HepG2 (cell line): ENCODE measurements around the gene ATP2C2. TPM values are rescaled to one million over a fixed set of nuclear protein-coding genes. Genes with fewer than 3 reads are reported as not detected.

Source experiments
- DNMT3B ChIP-seq: conservative IDR thresholded peaks from 2 replicates; pipeline ENCODE4 v1.6.1; 2016; ENCODE audit warnings: missing biosample characterization, control low read depth
- ETV5 ChIP-seq: IDR thresholded peaks from 2 replicates; pipeline ENCODE4 v1.6.1; 2018; ENCODE audit warnings: missing biosample characterization, missing genetic modification reagents, inconsistent platforms, borderline replicate concordance
- FOXK2 ChIP-seq: fragments of 450-650 bp; IDR thresholded peaks from 2 replicates; pipeline ENCODE4 v1.6.1; 2016
- HIC2 ChIP-seq: sonication (generic); formaldehyde crosslinking; IDR thresholded peaks from 2 replicates; pipeline ENCODE4 v1.9.0; 2022; ENCODE audit warnings: low read depth, missing genetic modification reagents
- HMGA1 ChIP-seq: sonication (generic); formaldehyde crosslinking; conservative IDR thresholded peaks from 2 replicates; pipeline ENCODE4 v1.4.0; 2020; ENCODE audit warnings: missing genetic modification reagents
- IRF9 ChIP-seq: sonication (generic); formaldehyde crosslinking; IDR thresholded peaks from 2 replicates; pipeline ENCODE4 v1.8.0; 2022; ENCODE audit warnings: missing genetic modification reagents, mild to moderate bottlenecking, borderline replicate concordance
- KAT8 ChIP-seq: IDR thresholded peaks from 2 replicates; pipeline ENCODE4 v1.6.1; 2016; ENCODE audit warnings: missing genetic modification reagents, missing compliant biosample characterization
- KDM4B ChIP-seq: sonication (generic); formaldehyde crosslinking; IDR thresholded peaks from 2 replicates; pipeline ENCODE4 v1.4.0; 2020; ENCODE audit warnings: missing genetic modification reagents
- MATR3 ChIP-seq: sonication (generic); formaldehyde crosslinking; IDR thresholded peaks from 2 replicates; pipeline ENCODE4 v1.4.0; 2020; ENCODE audit warnings: missing genetic modification reagents
- MXD1 ChIP-seq: sonication (generic); formaldehyde crosslinking; IDR thresholded peaks from 2 replicates; pipeline ENCODE4 v1.4.0; 2020; ENCODE audit warnings: mild to moderate bottlenecking, missing genetic modification reagents
- MYNN ChIP-seq: sonication (generic); formaldehyde crosslinking; IDR thresholded peaks from 2 replicates; pipeline ENCODE4 v1.4.0; 2020; ENCODE audit warnings: mild to moderate bottlenecking, low read depth, missing genetic modification reagents
- NFKB2 ChIP-seq: sonication (generic); formaldehyde crosslinking; IDR thresholded peaks from 2 replicates; pipeline ENCODE4 v1.4.0; 2020; ENCODE audit warnings: missing genetic modification reagents, borderline replicate concordance
- NR2F1 ChIP-seq, 2 experiments: fragments of 450-650 bp in 1 of 2; formaldehyde crosslinking in 1 of 2; IDR thresholded peaks; 2 replicates each; pipeline versions ENCODE4 v1.5.0 to v1.6.1; 2016 to 2020; ENCODE audit warnings: mild to moderate bottlenecking in 1 of 2, missing compliant biosample characterization in 1 of 2, missing genetic modification reagents in 1 of 2, moderate library complexity in 1 of 2
- TBX2 ChIP-seq: sonication (generic); formaldehyde crosslinking; IDR thresholded peaks from 2 replicates; pipeline ENCODE4 v1.5.0; 2020; ENCODE audit warnings: missing genetic modification reagents, mild to moderate bottlenecking, borderline replicate concordance
- WIZ ChIP-seq: sonication (generic); formaldehyde crosslinking; IDR thresholded peaks from 2 replicates; pipeline ENCODE4 v1.5.1; 2020; ENCODE audit warnings: mild to moderate bottlenecking, missing genetic modification reagents
- ZC3H13 ChIP-seq: sonication (generic); formaldehyde crosslinking; IDR thresholded peaks from 2 replicates; pipeline ENCODE4 v1.8.1; 2023; ENCODE audit warnings: mild to moderate bottlenecking, missing genetic modification reagents, moderate library complexity
- ZFP62 ChIP-seq: sonication (generic); formaldehyde crosslinking; IDR thresholded peaks from 2 replicates; pipeline ENCODE4 v1.4.0; 2020; ENCODE audit warnings: missing genetic modification reagents
- ZNF224 ChIP-seq: sonication (generic); formaldehyde crosslinking; IDR thresholded peaks from 2 replicates; pipeline ENCODE4 v1.5.0; 2020; ENCODE audit warnings: mild to moderate bottlenecking, missing genetic modification reagents
- ZNF441 ChIP-seq: sonication (generic); formaldehyde crosslinking; IDR thresholded peaks from 2 replicates; pipeline ENCODE4 v1.7.0; 2021; ENCODE audit warnings: missing genetic modification reagents, borderline replicate concordance
- ZNF557 ChIP-seq: sonication (generic); formaldehyde crosslinking; IDR thresholded peaks from 2 replicates; pipeline ENCODE4 v1.4.0; 2020; ENCODE audit warnings: missing genetic modification reagents
- ZNF569 ChIP-seq: sonication (generic); formaldehyde crosslinking; IDR thresholded peaks from 2 replicates; pipeline ENCODE4 v1.5.0; 2020; ENCODE audit warnings: mild to moderate bottlenecking, missing genetic modification reagents, moderate library complexity, borderline replicate concordance
- ZNF691 ChIP-seq: sonication (generic); formaldehyde crosslinking; IDR thresholded peaks from 2 replicates; pipeline ENCODE4 v1.4.0; 2020; ENCODE audit warnings: missing genetic modification reagents, low read depth, mild to moderate bottlenecking, borderline replicate concordance
- ZNF7 ChIP-seq: IDR thresholded peaks from 2 replicates; pipeline ENCODE4 v1.6.1; 2016; ENCODE audit warnings: missing biosample characterization, missing genetic modification reagents
- ZNF776 ChIP-seq: sonication (generic); formaldehyde crosslinking; IDR thresholded peaks from 2 replicates; pipeline ENCODE4 v1.4.0; 2020; ENCODE audit warnings: mild to moderate bottlenecking, missing genetic modification reagents
- polyA plus RNA-seq, 8 experiments: library from polyadenylated mRNA; depleted of rRNA in 3 of 8; stranded (reverse) in 7 of 8; unstranded in 1 of 8; fragments of >200 nt; fragmentation: Illumina TruSeq in 4 of 8; extraction: Trizol in 4 of 8; gene quantifications; 2 replicates each; pipeline versions ENCODE4 v1.2.1 to v1.2.3, GENCODE V29; 2011 to 2016; ENCODE audit warnings: low read depth in 4 of 8, missing spikeins in 1 of 8, mixed read lengths in 1 of 8; ENCODE audit not compliant: insufficient read depth in 1 of 8
- total RNA-seq, 5 experiments: library from RNA; depleted of rRNA; stranded (reverse); fragments of >200 nt; fragmentation: Illumina TruSeq; extraction: Trizol; gene quantifications; 2 replicates each; pipeline ENCODE4 v1.2.3, GENCODE V29; 2016; ENCODE audit warnings: low read depth in 1 of 5
- TF ChIP-seq, protein P1 (sequence below): sonication (generic); formaldehyde crosslinking; IDR thresholded peaks from 2 replicates; pipeline ENCODE4 v1.4.0; 2020; ENCODE audit warnings: mild to moderate bottlenecking, low read depth, missing genetic modification reagents

ATP2C2 gene
- total and polyA plus RNA-seq, 2 of the 13 experiments (the other 11 are each of a cell fraction or from before 2014, with no cell fraction given) = 0.07 TPM; not detected in 1

DNA sequence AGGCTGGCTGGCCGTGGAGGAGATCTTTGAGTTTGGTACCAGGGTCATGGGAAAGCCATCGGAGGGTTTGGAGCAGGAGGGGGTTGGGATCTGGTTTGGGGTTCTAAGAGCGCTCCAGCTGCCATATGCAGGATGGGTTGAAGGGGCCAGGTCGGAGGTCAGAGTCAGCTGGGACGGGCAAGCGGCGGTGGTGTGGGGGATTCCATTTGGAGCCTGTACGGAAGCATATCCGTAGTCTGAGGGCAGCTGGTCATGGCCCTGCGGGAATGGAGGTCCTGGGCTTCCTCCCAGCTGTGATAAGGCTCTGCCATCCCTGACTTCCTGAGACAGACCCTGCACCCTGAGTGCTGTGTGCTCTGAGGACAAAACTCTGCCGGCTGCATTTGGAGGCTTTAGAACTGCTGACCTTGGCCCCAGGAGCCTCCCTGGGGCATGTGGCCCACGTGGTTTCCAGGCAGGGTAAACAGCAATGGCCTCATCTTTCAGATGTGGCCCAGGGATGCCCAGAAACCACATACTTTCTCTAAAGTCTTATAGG is 46.5 kb downstream of the ATP2C2 start (continued):
- TF ChIP-seq MYNN = no peak
- no peak for TF ChIP-seq ZFP62
- peak; percentile 74; the same call in 1 of the 2 replicates for TF ChIP-seq HIC2 (CRISPR knock-in tag)
- no peak; the same call in 1 of the 2 replicates for TF ChIP-seq ZNF691 (CRISPR knock-in tag)
- peak; percentile 93; the same call in 1 of the 2 replicates for TF ChIP-seq ZNF557 (CRISPR knock-in tag)
- TF ChIP-seq ZC3H13 (CRISPR knock-in tag) = no peak
- TF ChIP-seq ZNF441 (CRISPR knock-in tag) = no peak
- peak; percentile 91 to 96 for TF ChIP-seq NR2F1 (CRISPR knock-in tag; IDR thresholded peaks at IDR 0.05)
- TF ChIP-seq KDM4B (CRISPR knock-in tag) = no peak; the same call in 1 of the 2 replicates
- peak; percentile 29; the same call in 1 of the 2 replicates for TF ChIP-seq FOXK2
- TF ChIP-seq ZNF7 (CRISPR knock-in tag) = no peak
- TF ChIP-seq ETV5 (CRISPR knock-in tag) = peak; percentile 74; the same call in 1 of the 2 replicates
- no peak for TF ChIP-seq HMGA1 (CRISPR knock-in tag)
- no peak for TF ChIP-seq MATR3 (CRISPR knock-in tag)
- peak; percentile 60; the same call in 1 of the 2 replicates for TF ChIP-seq TBX2 (CRISPR knock-in tag)
- peak; percentile 71; the same call in 1 of the 2 replicates for TF ChIP-seq IRF9 (CRISPR knock-in tag)
- no peak for TF ChIP-seq ZNF776 (CRISPR knock-in tag)
- peak; percentile 81 for TF ChIP-seq KAT8
- TF ChIP-seq WIZ (CRISPR knock-in tag) = no peak; the same call in none of the 2 replicates
- peak; percentile 44; the same call in 1 of the 2 replicates for TF ChIP-seq DNMT3B (CRISPR knock-in tag)
- TF ChIP-seq ZNF569 (CRISPR knock-in tag) = no peak
- TF ChIP-seq ZNF224 (CRISPR knock-in tag) = peak; percentile 92
- TF ChIP-seq, protein P1, sequence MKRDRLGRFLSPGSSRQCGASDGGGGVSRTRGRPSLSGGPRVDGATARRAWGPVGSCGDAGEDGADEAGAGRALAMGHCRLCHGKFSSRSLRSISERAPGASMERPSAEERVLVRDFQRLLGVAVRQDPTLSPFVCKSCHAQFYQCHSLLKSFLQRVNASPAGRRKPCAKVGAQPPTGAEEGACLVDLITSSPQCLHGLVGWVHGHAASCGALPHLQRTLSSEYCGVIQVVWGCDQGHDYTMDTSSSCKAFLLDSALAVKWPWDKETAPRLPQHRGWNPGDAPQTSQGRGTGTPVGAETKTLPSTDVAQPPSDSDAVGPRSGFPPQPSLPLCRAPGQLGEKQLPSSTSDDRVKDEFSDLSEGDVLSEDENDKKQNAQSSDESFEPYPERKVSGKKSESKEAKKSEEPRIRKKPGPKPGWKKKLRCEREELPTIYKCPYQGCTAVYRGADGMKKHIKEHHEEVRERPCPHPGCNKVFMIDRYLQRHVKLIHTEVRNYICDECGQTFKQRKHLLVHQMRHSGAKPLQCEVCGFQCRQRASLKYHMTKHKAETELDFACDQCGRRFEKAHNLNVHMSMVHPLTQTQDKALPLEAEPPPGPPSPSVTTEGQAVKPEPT (CRISPR knock-in tag) = no peak
- peak; percentile 62; the same call in 1 of the 2 replicates for TF ChIP-seq NFKB2 (CRISPR knock-in tag)
- no peak for TF ChIP-seq MXD1 (CRISPR knock-in tag)
